GM12872 (cell line): ENCODE results near the gene REG4.

Experiments used
- CTCF ChIP-seq: IDR thresholded peaks from 3 replicates; pipeline ENCODE4 v1.5.1; 2011; ENCODE audit warnings: low read depth, mild to moderate bottlenecking, low read length, moderate library complexity; ENCODE audit not compliant: insufficient read depth

The REG4 gene

DNA sequence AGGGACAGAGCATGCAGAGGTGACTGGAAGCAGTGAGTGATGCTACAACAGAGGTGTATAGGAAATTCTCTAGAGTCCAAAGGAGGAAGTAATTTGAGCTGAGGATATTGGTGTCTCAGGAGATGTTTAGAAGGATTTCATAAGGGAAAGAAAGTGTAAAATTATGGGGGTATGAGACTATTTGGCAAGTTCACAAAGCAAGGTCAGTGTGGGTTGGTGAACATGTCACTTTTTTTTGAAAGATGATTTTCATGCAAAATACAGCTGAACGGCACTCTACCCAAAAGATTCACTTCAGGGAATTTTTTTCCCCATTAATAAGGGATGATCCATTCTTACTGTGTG lies 66.7 kb downstream of the REG4 start:
- TF ChIP-seq CTCF, result no peak
